GM12892 (cell line): ENCODE data around the gene C1QTNF7.

Experiments used
- POLR2A ChIP-seq: IDR thresholded peaks from 2 replicates; pipeline ENCODE4 v1.6.1; 2011; ENCODE audit warnings: low read depth, low read length, control low read depth
- POLR2AphosphoS5 ChIP-seq: IDR thresholded peaks from 2 replicates; pipeline ENCODE4 v1.6.1; 2011; ENCODE audit warnings: low read depth, low read length, control low read depth
- TAF1 ChIP-seq: IDR thresholded peaks from 2 replicates; pipeline ENCODE4 v1.6.1; 2011; ENCODE audit warnings: low read depth, mild to moderate bottlenecking, control low read depth, low read length, borderline replicate concordance

DNA sequence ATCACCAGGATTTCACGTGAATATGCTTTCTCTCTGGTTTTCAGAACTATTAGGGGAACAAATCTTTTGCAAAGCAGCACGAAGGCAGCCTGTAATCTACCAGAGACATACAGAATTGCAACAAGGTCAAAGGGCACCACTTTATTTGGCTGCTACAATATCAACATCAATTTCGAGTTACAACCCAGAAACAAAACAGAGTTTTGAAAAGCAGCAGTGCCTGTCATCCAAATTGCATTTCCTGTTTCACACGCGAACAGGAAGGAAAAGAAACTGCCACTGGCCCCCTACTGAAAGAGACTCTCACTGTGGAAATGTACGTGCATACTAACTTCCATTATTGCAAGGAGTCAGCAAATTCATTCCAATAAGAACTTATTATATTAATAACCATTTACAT lies 17.1 kb upstream of the C1QTNF7 start:
- TF ChIP-seq POLR2AphosphoS5 (no peak), POLR2A (no peak), TAF1 (no peak)
